Measurements from ENCODE around the gene MATR3.

DNA sequence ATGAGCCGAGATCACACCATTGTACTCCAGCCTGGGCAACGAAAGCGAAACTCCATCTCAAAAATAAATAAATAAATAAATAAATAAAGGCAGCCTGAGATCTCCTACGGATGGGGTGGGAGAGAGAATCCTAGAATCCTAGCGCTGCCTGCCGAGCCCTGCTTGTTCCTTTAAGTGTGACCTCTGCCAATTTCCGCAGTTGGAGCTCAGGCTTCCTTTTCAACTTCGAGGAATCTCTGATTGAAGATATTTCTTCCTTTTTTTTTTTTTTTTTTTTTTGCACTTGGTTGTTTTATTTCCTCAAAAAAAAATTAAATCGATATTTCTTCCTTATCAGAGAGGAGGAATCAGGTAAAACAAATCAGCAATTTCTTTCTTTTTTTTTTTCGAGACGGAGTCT is 27.3 kb upstream of the MATR3 start:
- TF ChIP-seq SUZ12 (IDR thresholded peaks at IDR 0.05) (no peak), NFRKB (IDR thresholded peaks at IDR 0.05) (no peak), FOXA1 (IDR thresholded peaks at IDR 0.05) (no peak), FOXK2 (IDR thresholded peaks at IDR 0.05) (no peak), BHLHE40 (IDR thresholded peaks at IDR 0.05; ENCODE audit: borderline replicate concordance) (no peak), TARDBP (IDR thresholded peaks at IDR 0.05) (no peak), SP1 (IDR thresholded peaks at IDR 0.05) (no peak), PKNOX1 (IDR thresholded peaks at IDR 0.05) (no peak), L3MBTL2 (conservative IDR thresholded peaks at IDR 0.05) (no peak)

Measured in HEK293T (cell line).